Calu3 (cell line): ENCODE data around the gene RENBP. TPM values are rescaled to one million over a fixed set of nuclear protein-coding genes. Genes with fewer than 3 reads are reported as not detected.

Experiments used
- BruUV-seq: library from RNA; stranded (reverse); fragments of 400-500 nt; replicated peaks from 2 replicates; lab custom pipeline; 2021; lab: Mats Ljungman, UMichigan
- CTCF ChIA-PET: fragments of 300-600 bp; sonication (Branson Sonifier 250); formaldehyde crosslinking; loops from one replicate; lab custom pipeline; 2022; ENCODE audit warnings: antibody characterized with exemption; lab: Charles Lee
- DNase-seq: peaks from one replicate; pipeline ENCODE4 v3.0.0; 2022
- H3K27ac Mint-ChIP-seq: one replicate; pipeline ENCODE4 v1.8.0; 2022; ENCODE audit warnings: mixed read lengths; ENCODE audit not compliant: unreplicated experiment
- H3K27me3 Mint-ChIP-seq: one replicate; pipeline ENCODE4 v1.8.0; 2022; ENCODE audit warnings: mixed read lengths; ENCODE audit not compliant: unreplicated experiment
- H3K36me3 Mint-ChIP-seq: one replicate; pipeline ENCODE4 v1.8.0; 2022; ENCODE audit warnings: mild to moderate bottlenecking, moderate library complexity, mixed read lengths; ENCODE audit not compliant: insufficient read depth, unreplicated experiment
- H3K4me1 Mint-ChIP-seq: one replicate; pipeline ENCODE4 v1.8.0; 2022; ENCODE audit warnings: mild to moderate bottlenecking, low read depth, mixed read lengths; ENCODE audit not compliant: unreplicated experiment
- H3K4me3 Mint-ChIP-seq: one replicate; pipeline ENCODE4 v1.8.0; 2022; ENCODE audit warnings: mild to moderate bottlenecking, low read depth, moderate library complexity, mixed read lengths; ENCODE audit not compliant: unreplicated experiment
- H3K9me3 Mint-ChIP-seq: one replicate; pipeline ENCODE4 v1.8.0; 2022; ENCODE audit warnings: low read depth, mixed read lengths; ENCODE audit not compliant: unreplicated experiment
- intact Hi-C: fragments of 100-400 bp; cut with micrococcal nuclease; formaldehyde crosslinking; loops from one replicate; pipeline ENCODE4 v1.10.0; 2022; ENCODE audit not compliant: unreplicated experiment
- total RNA-seq: library from RNA; stranded (reverse); gene quantifications from 2 replicates; pipeline ENCODE4 v1.2.3, GENCODE V29; 2022
- TF ChIP-seq, protein P1 (sequence below): fragments of 200-600 bp; IDR thresholded peaks from one replicate; pipeline ENCODE4 v1.8.0; 2022; ENCODE audit warnings: antibody characterized with exemption; ENCODE audit not compliant: unreplicated experiment

Gene RENBP
- total RNA-seq, 1 experiment from 2014 or later = 0.80 TPM

DNA sequence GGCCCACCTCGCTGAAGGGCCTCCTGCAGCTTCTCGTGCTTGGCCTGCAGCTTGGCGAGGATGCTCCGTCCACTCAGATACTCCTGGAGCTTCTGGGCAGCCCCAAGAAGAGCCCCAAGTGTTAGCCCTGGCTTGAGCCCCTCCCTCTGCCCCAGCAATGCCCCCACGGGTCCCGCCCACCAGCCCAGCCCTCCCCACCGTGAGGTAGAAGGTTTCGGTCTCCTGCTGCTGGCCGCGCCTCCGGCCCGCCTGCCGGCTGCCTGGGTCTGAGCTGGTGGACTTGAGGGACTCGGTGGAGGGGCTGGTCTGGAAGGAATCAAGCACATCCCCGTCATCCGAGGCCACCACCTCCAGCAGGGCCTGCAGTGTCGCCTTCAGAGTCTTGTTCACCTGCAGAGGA lies 31.2 kb downstream of the RENBP start:
- CTCF ChIA-PET = interaction anchor here (1.1 kb wide), 1 partner anchor 10 kb away, joined by 3 read pairs; no protein-coding TSS in a partner anchor
- H3K36me3 Mint-ChIP-seq = peaks cover 5% of the 10 kb centered on the region

DNA sequence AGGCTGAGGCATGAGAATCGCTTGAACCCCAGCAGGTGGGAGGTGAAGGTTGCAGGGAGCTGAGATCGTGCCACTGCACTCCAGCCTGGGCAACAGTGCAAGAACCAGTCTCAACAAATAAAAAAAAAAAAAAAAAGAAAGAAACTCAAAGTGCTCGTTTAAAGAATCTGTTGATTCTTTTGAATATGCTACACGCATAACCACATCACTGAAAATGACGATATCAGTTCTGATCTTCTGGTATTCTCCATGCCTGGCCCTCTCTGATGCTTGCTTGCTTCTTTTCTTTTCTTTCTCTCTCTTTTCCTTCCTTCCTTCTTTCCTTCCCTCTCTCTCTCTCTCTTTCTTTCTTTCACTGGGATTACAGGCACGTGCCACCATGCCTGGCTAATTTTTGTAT lies 32.6 kb downstream of the RENBP start:
- H3K9me3 Mint-ChIP-seq = no peaks in the 10 kb centered on the region
- TF ChIP-seq, protein P1, sequence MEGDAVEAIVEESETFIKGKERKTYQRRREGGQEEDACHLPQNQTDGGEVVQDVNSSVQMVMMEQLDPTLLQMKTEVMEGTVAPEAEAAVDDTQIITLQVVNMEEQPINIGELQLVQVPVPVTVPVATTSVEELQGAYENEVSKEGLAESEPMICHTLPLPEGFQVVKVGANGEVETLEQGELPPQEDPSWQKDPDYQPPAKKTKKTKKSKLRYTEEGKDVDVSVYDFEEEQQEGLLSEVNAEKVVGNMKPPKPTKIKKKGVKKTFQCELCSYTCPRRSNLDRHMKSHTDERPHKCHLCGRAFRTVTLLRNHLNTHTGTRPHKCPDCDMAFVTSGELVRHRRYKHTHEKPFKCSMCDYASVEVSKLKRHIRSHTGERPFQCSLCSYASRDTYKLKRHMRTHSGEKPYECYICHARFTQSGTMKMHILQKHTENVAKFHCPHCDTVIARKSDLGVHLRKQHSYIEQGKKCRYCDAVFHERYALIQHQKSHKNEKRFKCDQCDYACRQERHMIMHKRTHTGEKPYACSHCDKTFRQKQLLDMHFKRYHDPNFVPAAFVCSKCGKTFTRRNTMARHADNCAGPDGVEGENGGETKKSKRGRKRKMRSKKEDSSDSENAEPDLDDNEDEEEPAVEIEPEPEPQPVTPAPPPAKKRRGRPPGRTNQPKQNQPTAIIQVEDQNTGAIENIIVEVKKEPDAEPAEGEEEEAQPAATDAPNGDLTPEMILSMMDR = no peak
- intact Hi-C loops = no loop called here
- no TSS peak for BruUV-seq
- no peak overlapping the region for H3K27ac Mint-ChIP-seq
- peaks cover 5% of the 10 kb centered on the region for H3K36me3 Mint-ChIP-seq
- no peak for DNase-seq
- H3K27me3 Mint-ChIP-seq = peaks cover 23% of the 10 kb centered on the region
- H3K4me1 Mint-ChIP-seq = no peaks in the 10 kb centered on the region
- CTCF ChIA-PET = interaction anchor here (0.7 to 1.4 kb wide), 4 partner anchors 11 to 28 kb away, joined by 3 to 6 read pairs (median 4); no protein-coding TSS in a partner anchor
- H3K4me3 Mint-ChIP-seq = no peak overlapping the region

More for the DNA sequence above, 31.2 kb downstream of the RENBP start:
- TF ChIP-seq, protein P1 = no peak
- no peaks in the 10 kb centered on the region for H3K9me3 Mint-ChIP-seq
- DNase-seq = no peak
- no peak overlapping the region for H3K4me3 Mint-ChIP-seq
- no peaks in the 10 kb centered on the region for H3K4me1 Mint-ChIP-seq
- BruUV-seq = no TSS peak
- no peak overlapping the region for H3K27ac Mint-ChIP-seq
- peaks cover 9% of the 10 kb centered on the region for H3K27me3 Mint-ChIP-seq
- intact Hi-C loops = no loop called here

DNA sequence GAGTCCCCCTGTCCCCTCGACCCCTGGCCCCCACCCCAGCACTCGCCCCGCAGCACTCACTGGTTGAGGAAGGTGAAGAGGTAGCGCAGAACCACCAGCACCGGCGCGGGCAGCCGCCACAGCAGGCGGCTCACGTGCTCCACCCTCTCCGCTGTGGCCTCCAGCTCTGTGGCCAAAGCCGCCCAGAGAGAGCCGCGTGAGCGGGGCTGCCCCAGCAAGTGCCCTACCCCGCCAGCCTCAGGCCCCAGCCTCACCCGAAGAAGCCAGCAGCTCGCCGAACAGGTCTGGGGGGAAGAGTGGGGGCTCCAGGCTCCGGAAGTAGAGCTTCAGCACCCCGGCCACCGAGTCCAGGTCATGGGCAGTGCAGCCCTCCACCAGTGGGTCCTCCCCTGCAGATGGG lies 34.0 kb downstream of the RENBP start:
- Mint-ChIP-seq H3K9me3 (no peaks in the 10 kb centered on the region), H3K4me3 (no peak overlapping the region), H3K27me3 (peaks cover 34% of the 10 kb centered on the region), H3K27ac (no peak overlapping the region), H3K4me1 (no peaks in the 10 kb centered on the region), H3K36me3 (peaks cover 5% of the 10 kb centered on the region)
- CTCF ChIA-PET = interaction anchor here (0.7 to 1.4 kb wide), 5 partner anchors 13 to 144 kb away, joined by 3 to 6 read pairs (median 4); no protein-coding TSS in a partner anchor
- no peak for DNase-seq
- intact Hi-C loops = no loop called here
- no TSS peak for BruUV-seq
- TF ChIP-seq, protein P1 = no peak

DNA sequence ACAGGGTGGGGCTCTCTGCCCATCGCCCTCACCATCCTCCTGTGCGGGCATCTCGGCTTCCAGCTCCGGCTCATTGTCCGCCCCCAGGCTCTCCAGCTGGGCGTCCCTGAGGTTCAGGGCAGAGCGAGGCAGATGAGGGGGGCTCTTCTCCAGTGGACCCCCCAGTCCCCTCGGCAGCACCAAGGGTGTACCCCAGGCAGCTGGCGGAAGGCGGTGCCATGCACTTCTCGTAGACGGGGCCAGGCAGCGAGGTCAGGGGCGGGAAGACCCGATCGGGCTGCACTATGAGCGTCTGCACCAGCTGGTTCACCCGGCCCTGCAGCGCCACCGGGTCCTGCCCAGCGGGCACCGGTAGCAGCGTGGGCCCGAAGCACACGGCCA lies 34.5 kb downstream of the RENBP start:
- no TSS peak for BruUV-seq
- H3K4me1 Mint-ChIP-seq = no peaks in the 10 kb centered on the region
- no peak overlapping the region for H3K27ac Mint-ChIP-seq
- TF ChIP-seq, protein P1 = no peak
- no peak overlapping the region for H3K4me3 Mint-ChIP-seq
- DNase-seq = no peak
- H3K9me3 Mint-ChIP-seq = no peaks in the 10 kb centered on the region
- peaks cover 5% of the 10 kb centered on the region for H3K36me3 Mint-ChIP-seq
- H3K27me3 Mint-ChIP-seq = peaks cover 34% of the 10 kb centered on the region
- intact Hi-C loops = no loop called here
- CTCF ChIA-PET = no interaction called here
